D721Med (cell line): Measurements from ENCODE around the gene PPP4R4.

ENCODE experiments used
- DNase-seq: peaks from one replicate; pipeline ENCODE4 v3.0.0; 2011; ENCODE audit warnings: low spot score; ENCODE audit not compliant: insufficient read length
- FAIRE-seq: peaks from 2 replicates; lab custom pipeline; 2011; peaks lifted over from hg19 to GRCh38; lab: Jason Lieb, UNC
- CTCF ChIP-seq: IDR thresholded peaks from 2 replicates; pipeline ENCODE4 v1.5.1; 2012; ENCODE audit warnings: mild to moderate bottlenecking, control low read depth; ENCODE audit not compliant: insufficient read depth; ENCODE audit errors: missing control alignments

The PPP4R4 gene

GRCh38 chr14:94177806-94178205 lies 3.7 kb downstream of the PPP4R4 start:
- FAIRE-seq: peak; percentile 44
- TF ChIP-seq CTCF: no peak
- no peak for DNase-seq

- FAIRE-seq (no peak), DNase-seq (no peak)
- no peak for TF ChIP-seq CTCF
These were observed 5.1 kb downstream of the PPP4R4 start for GRCh38 chr14:94179244-94179643.

GRCh38 chr14:94180655-94181271 lies 6.6 kb downstream of the PPP4R4 start:
- FAIRE-seq (peak; percentile 38), DNase-seq (no peak)
- TF ChIP-seq CTCF: peak; percentile 65

- FAIRE-seq (no peak), DNase-seq (no peak)
- no peak for TF ChIP-seq CTCF
These were observed 7.7 kb downstream of the PPP4R4 start for GRCh38 chr14:94181835-94182234.

- peak; percentile 6 for FAIRE-seq
These were observed 18.4 kb downstream of the PPP4R4 start for GRCh38 chr14:94192536-94192935.

DNA sequence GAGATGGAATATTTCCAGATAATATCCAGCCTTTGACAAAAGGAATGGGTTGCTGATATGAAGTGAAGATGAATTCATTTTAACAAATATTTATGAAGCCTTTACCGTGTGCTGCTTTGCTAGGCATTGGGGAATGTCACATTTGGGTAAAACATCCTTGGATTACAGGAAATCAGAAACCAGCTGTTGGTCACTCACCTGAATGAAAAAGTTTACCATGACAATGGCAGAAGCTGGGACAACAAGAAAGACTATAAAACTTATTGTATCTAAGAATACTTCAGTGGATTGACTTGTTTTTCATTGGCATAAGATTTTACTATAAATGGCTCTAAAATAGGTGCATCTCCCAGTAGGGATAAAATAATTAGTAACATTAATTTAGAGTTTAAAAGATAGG lies 19.7 kb downstream of the PPP4R4 start:
- TF ChIP-seq CTCF: no peak
- FAIRE-seq (no peak), DNase-seq (no peak)

More at GRCh38 chr14:94192536-94192935, 18.4 kb downstream of the PPP4R4 start:
- no peak for DNase-seq
- TF ChIP-seq CTCF: no peak

DNA sequence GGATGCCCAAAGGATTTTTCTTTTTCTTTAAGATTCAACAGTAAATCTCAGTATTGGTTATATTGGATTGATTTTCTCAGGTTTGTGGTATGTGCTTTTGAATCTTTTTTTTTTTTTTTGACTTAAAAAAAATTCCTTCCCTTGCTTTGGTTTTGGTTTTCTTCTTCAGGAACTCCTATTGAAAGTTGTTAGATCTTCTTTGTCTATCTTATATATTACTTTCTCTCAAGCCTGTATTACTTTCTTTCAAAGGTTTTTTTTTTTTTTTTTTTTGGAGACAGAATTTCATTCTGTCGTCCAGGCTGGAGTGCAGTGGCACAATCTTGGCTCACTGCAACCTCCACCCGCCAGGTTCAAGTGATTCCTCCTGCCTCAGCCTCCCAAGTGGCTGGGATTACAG lies 21.9 kb downstream of the PPP4R4 start:
- no peak for FAIRE-seq
- TF ChIP-seq CTCF: no peak

More for the DNA sequence above, 21.9 kb downstream of the PPP4R4 start:
- no peak for DNase-seq
